ENCODE data around the gene GPR68. TPM values are rescaled to one million over a fixed set of nuclear protein-coding genes. Genes with fewer than 3 reads are reported as not detected.
A peak's percentile ranks its signal among the peaks of the same experiment; 100 is the strongest.

GPR68 gene
- total RNA-seq, 6 experiments from 2014 or later: 0.17 to 0.27 (median 0.19) TPM; not detected in 3

DNA sequence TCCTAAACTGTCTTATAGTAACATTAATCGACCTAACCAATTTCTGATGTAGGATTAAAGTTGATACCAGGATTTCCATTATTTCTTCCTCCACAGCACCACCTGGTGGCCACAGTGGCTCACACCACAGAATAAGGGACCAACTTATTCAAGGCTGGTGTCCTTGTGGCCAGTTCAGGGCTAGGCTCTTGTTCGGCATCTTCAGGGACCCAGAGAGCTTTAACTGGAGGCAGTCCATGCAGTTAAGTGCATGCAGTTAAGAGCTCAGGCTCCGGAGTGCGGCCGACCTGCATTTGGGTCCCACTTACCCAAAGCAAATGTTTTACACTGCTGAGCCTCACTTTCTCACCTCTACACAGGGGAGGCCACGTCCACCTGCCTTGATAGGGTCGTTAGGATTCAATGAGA, 42.0 kb upstream of the GPR68 start:
- Histone ChIP-seq H3K27ac (no peak overlapping the region), H3K27me3 (no peaks in the 10 kb centered on the region), H3K9me3 (no peaks in the 10 kb centered on the region), H3K4me3 (no peak overlapping the region), H3K36me3 (no peaks in the 10 kb centered on the region), H3K4me1 (no peaks in the 10 kb centered on the region)
- WGBS (ENCODE audit: insufficient coverage, low coverage, low lambda C conversion rate, missing lambda C conversion rate): 33% methylated on average over 3 of the region's 7 CpGs
- intact Hi-C loops (cut with DNase I): loop anchor here (5.0 to 10.0 kb wide), 2 partner anchors 109 to 112 kb away; no protein-coding TSS in a partner anchor
- peak in 2 of 3 donors; percentile 71 to 77 for DNase-seq
- no peak for TF ChIP-seq POLR2A (IDR thresholded peaks at IDR 0.05)
- TF ChIP-seq, protein P1, sequence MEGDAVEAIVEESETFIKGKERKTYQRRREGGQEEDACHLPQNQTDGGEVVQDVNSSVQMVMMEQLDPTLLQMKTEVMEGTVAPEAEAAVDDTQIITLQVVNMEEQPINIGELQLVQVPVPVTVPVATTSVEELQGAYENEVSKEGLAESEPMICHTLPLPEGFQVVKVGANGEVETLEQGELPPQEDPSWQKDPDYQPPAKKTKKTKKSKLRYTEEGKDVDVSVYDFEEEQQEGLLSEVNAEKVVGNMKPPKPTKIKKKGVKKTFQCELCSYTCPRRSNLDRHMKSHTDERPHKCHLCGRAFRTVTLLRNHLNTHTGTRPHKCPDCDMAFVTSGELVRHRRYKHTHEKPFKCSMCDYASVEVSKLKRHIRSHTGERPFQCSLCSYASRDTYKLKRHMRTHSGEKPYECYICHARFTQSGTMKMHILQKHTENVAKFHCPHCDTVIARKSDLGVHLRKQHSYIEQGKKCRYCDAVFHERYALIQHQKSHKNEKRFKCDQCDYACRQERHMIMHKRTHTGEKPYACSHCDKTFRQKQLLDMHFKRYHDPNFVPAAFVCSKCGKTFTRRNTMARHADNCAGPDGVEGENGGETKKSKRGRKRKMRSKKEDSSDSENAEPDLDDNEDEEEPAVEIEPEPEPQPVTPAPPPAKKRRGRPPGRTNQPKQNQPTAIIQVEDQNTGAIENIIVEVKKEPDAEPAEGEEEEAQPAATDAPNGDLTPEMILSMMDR (IDR thresholded peaks at IDR 0.05): peak; percentile 84 to 91 (median 88)
- peak; percentile 89 to 95 (median 92) for ATAC-seq

DNA sequence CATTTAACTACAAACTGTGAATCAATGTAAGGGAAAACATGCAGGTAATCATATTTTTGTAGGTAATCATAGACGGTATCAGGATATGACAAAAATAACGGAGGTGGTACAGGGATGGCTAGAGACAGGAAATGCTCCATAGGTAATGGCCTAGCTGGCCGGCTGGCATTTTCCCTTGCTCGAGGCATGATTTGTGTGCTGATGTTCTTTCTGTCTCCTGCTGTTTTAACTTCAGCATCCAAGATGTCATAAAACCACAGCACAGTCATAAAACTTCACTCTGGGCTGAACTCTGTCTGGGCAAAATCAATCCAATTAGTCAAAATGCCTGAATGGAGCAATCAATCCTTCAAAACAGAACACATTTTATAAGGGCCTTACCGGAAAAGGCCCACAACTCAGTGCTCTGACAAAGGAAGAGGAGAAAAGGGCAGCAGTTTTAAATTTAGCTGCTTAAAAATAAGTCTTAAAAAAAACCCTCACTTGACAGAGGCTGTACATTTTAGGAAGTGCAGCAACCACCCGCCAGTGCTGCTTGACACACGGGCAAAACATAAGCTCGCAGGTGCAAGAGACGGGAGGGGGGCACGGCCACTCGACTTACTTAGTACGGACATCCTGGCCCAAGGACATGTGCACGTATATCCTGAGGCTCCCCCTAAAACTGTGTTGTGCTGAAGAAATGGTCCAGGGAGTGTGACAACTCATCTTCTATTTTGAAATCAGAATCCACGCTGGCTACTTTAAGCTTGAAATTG, 40.5 kb upstream of the GPR68 start:
- H3K27ac ChIP-seq: no peak overlapping the region
- no peak overlapping the region for H3K4me3 ChIP-seq
- TF ChIP-seq, protein P1 (IDR thresholded peaks at IDR 0.05): no peak
- no peak for TF ChIP-seq POLR2A (IDR thresholded peaks at IDR 0.05)
- no peaks in the 10 kb centered on the region for H3K4me1 ChIP-seq
- no peaks in the 10 kb centered on the region for H3K9me3 ChIP-seq
- H3K27me3 ChIP-seq: no peaks in the 10 kb centered on the region
- WGBS (ENCODE audit: insufficient coverage, low coverage, low lambda C conversion rate, missing lambda C conversion rate): 81% methylated on average over 13 of the region's 14 CpGs
- ATAC-seq (no peak), DNase-seq (no peak)
- no peaks in the 10 kb centered on the region for H3K36me3 ChIP-seq
- intact Hi-C loops (cut with DNase I): loop anchor here (5.0 to 10.0 kb wide), 2 partner anchors 108 to 110 kb away; no protein-coding TSS in a partner anchor

DNA sequence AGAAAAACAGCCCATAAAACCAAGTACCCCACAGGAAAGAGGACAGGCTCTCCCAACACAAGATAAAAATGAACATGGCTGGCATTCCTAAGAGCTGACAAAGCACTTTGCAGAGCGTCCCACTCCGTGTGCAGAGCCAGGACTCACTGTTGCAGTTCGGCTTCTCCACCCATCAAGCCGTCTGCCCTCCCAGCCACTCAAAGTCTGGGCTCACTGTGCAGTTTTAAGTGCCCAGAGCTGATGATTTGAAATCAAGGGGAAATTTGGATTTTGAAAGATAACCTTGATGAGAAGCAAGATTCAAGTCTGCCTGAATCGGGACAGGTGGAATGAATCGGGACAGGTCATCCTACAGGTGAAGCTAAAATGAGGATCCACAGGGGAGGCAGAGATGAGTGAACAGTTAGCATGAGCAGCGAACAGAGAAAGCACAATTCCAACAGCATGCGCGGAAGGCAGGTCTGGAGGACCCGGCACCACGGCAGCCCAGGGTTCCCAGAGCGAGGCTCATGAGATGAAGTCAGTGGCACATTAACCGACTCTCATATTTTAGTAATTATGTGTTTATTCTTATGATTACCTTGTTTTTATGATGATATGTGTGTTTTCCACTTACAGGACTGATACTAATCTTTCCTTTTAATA, 39.8 kb upstream of the GPR68 start:
- H3K9me3 ChIP-seq: no peaks in the 10 kb centered on the region
- no peak overlapping the region for H3K27ac ChIP-seq
- no peak overlapping the region for H3K4me3 ChIP-seq
- no peaks in the 10 kb centered on the region for H3K4me1 ChIP-seq
- TF ChIP-seq POLR2A (IDR thresholded peaks at IDR 0.05): no peak
- TF ChIP-seq, protein P1 (IDR thresholded peaks at IDR 0.05): no peak
- ATAC-seq (no peak), DNase-seq (no peak)
- H3K27me3 ChIP-seq: no peaks in the 10 kb centered on the region
- WGBS (ENCODE audit: insufficient coverage, low coverage, low lambda C conversion rate, missing lambda C conversion rate): 78% methylated on average over 9 of the region's 13 CpGs
- intact Hi-C loops (cut with DNase I): loop anchor here in 1 of 2 donors (10.0 kb wide), 1 partner anchor 109 kb away; no protein-coding TSS in a partner anchor
- no peaks in the 10 kb centered on the region for H3K36me3 ChIP-seq

DNA sequence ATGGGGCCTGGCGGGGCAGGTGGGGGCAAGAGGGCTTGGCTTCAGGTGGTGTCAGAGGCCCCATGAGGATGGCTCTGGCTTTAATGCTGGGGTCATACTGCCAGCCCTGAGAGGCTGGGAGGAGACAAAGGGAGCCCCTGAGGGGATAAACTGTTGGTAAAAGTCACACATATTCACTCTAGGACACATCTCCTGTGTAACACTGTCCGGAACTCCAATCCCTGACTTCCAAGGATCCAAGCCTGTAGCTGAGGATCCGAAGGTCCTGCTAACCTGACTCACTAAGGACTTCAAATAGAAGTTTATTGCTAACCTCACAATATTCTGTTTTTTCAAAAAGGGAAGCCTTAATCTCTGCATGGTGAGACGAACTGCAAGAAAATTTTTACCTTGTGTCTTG, 39.2 kb upstream of the GPR68 start:
- no peaks in the 10 kb centered on the region for H3K4me1 ChIP-seq
- no peaks in the 10 kb centered on the region for H3K36me3 ChIP-seq
- H3K27me3 ChIP-seq: no peaks in the 10 kb centered on the region
- H3K9me3 ChIP-seq: no peaks in the 10 kb centered on the region
- no peak overlapping the region for H3K4me3 ChIP-seq
- no peak for TF ChIP-seq POLR2A (IDR thresholded peaks at IDR 0.05)
- WGBS (ENCODE audit: insufficient coverage, low coverage, low lambda C conversion rate, missing lambda C conversion rate): 79% methylated on average over 4 of the region's 4 CpGs
- DNase-seq: no peak
- H3K27ac ChIP-seq: no peak overlapping the region
- ATAC-seq: no peak
- intact Hi-C loops (cut with DNase I): loop anchor here in 1 of 2 donors (10.0 kb wide), 1 partner anchor 109 kb away; no protein-coding TSS in a partner anchor
